DMS153 treated with DMSO at 0.1 percent for 48 hours (cell line): ENCODE results near the gene PTBP3.
"Not testable (repeated sequence)": the region's sequence is repeated elsewhere in the genome, so short reads cannot be mapped to it uniquely, and the experiment has no call there.

Source experiments
- DNase-seq: peaks from one replicate; lab custom pipeline; 2025; ENCODE audit not compliant: unreplicated experiment; lab: John Stamatoyannopoulos, UW

The PTBP3 gene

GRCh38 chr9:112325127-112325526 is 8.3 kb downstream of the PTBP3 start:
- no peak for DNase-seq

GRCh38 chr9:112323378-112323854 is 10.0 kb downstream of the PTBP3 start:
- no peak for DNase-seq

- DNase-seq = no peak
Observed at GRCh38 chr9:112322701-112323377, 10.6 kb downstream of the PTBP3 start.

- DNase-seq = no peak
Observed at GRCh38 chr9:112316258-112316943, 17.0 kb downstream of the PTBP3 start.

GRCh38 chr9:112315331-112316257 is 17.8 kb downstream of the PTBP3 start:
- no peak for DNase-seq

- DNase-seq = no peak
Observed at GRCh38 chr9:112312139-112312538, 21.3 kb downstream of the PTBP3 start.

- no peak for DNase-seq
Observed at GRCh38 chr9:112311497-112311896, 21.9 kb downstream of the PTBP3 start.

- DNase-seq = no peak
Observed at GRCh38 chr9:112310826-112311225, 22.6 kb downstream of the PTBP3 start.

- peak; percentile 66 for DNase-seq
Observed at GRCh38 chr9:112308588-112308987, 24.8 kb downstream of the PTBP3 start.

- DNase-seq = no peak
Observed at GRCh38 chr9:112301420-112301819, 32.0 kb downstream of the PTBP3 start.

GRCh38 chr9:112299514-112299913 is 33.9 kb downstream of the PTBP3 start:
- no peak for DNase-seq

GRCh38 chr9:112296929-112297328 is 36.5 kb downstream of the PTBP3 start:
- no peak for DNase-seq

- no peak for DNase-seq
Observed at GRCh38 chr9:112295174-112295573, 38.2 kb downstream of the PTBP3 start.

GRCh38 chr9:112288029-112288428 is 45.4 kb downstream of the PTBP3 start:
- no peak for DNase-seq

- DNase-seq = no peak
Observed at GRCh38 chr9:112286926-112287325, 46.5 kb downstream of the PTBP3 start.

GRCh38 chr9:112285056-112285455 is 48.4 kb downstream of the PTBP3 start:
- DNase-seq = no peak

- DNase-seq = no peak
Observed at GRCh38 chr9:112283582-112284253, 49.7 kb downstream of the PTBP3 start.

- not testable (repeated sequence) for DNase-seq
Observed at GRCh38 chr9:112282841-112283240, 50.6 kb downstream of the PTBP3 start.

GRCh38 chr9:112280904-112281303 is 52.5 kb downstream of the PTBP3 start:
- DNase-seq = no peak

GRCh38 chr9:112279501-112279900 is 53.9 kb downstream of the PTBP3 start:
- DNase-seq = no peak

GRCh38 chr9:112278152-112278551 is 55.3 kb downstream of the PTBP3 start:
- DNase-seq = no peak
